Esophagus squamous epithelium (tissue), 4 donors: ENCODE measurements around the gene TPM1.

Source experiments
- POLR2A ChIP-seq, 4 donors: fragments of 450-650 bp; IDR thresholded peaks; one replicate each; pipeline ENCODE4 v1.6.1; 2017; ENCODE audit warnings: antibody characterized with exemption in 4 of 4, mild to moderate bottlenecking in 4 of 4, moderate library complexity in 3 of 4
- TF ChIP-seq, protein P1 (sequence below), 6 experiments: fragments of 450-650 bp in 4 of 6; fragments of 200-600 bp in 2 of 6; sonication (generic) in 2 of 6; IDR thresholded peaks; one replicate each; pipeline ENCODE4 v1.5.1; 2016 to 2019; ENCODE audit warnings: antibody characterized with exemption in 6 of 6, mild to moderate bottlenecking in 4 of 6, moderate library complexity in 4 of 6

DNA sequence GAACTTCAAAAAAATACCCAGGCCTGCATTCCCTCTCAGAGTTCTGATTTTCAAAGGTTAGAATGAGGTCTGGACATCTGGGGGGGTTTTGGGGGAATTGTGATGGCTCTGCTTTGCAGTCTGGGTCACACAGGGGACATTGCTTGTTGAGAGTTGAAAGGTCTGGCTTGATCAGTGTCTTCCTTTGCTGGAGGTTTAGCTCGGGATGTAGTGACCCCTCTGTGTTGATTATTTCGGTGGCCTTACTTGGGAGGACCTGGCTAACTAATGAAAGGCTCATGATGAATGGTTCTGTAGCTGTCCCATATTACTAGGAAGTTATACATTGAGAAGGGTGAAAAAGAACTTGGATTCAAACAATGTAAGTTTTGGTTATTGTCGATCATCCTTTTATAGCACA, 23.7 kb downstream of the TPM1 start:
- TF ChIP-seq, protein P1, sequence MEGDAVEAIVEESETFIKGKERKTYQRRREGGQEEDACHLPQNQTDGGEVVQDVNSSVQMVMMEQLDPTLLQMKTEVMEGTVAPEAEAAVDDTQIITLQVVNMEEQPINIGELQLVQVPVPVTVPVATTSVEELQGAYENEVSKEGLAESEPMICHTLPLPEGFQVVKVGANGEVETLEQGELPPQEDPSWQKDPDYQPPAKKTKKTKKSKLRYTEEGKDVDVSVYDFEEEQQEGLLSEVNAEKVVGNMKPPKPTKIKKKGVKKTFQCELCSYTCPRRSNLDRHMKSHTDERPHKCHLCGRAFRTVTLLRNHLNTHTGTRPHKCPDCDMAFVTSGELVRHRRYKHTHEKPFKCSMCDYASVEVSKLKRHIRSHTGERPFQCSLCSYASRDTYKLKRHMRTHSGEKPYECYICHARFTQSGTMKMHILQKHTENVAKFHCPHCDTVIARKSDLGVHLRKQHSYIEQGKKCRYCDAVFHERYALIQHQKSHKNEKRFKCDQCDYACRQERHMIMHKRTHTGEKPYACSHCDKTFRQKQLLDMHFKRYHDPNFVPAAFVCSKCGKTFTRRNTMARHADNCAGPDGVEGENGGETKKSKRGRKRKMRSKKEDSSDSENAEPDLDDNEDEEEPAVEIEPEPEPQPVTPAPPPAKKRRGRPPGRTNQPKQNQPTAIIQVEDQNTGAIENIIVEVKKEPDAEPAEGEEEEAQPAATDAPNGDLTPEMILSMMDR (IDR thresholded peaks at IDR 0.05) = no peak
- no peak for TF ChIP-seq POLR2A (IDR thresholded peaks at IDR 0.05)
